Hepatocyte (in vitro differentiated cells): ENCODE measurements around the gene TLL2. TPM values are rescaled to one million over a fixed set of nuclear protein-coding genes. Genes with fewer than 3 reads are reported as not detected.

Source experiments
- DNase-seq: peaks from one replicate; pipeline ENCODE4 v3.0.0-alpha.2; 2016; ENCODE audit warnings: low spot score
- H2AFZ ChIP-seq: fragments of 200-600 bp; sonication (generic); 2 replicates; pipeline ENCODE4 v1.6.0; 2016; ENCODE audit warnings: antibody characterized with exemption, mild to moderate bottlenecking
- H3K27ac ChIP-seq: fragments of 200-600 bp; sonication (generic); 2 replicates; pipeline ENCODE4 v1.5.1; 2016; ENCODE audit warnings: mild to moderate bottlenecking
- H3K27me3 ChIP-seq: fragments of 200-600 bp; sonication (generic); 2 replicates; pipeline ENCODE4 v1.6.1; 2016
- H3K36me3 ChIP-seq: fragments of 200-600 bp; sonication (generic); replicated peaks from 2 replicates; pipeline ENCODE4 v1.5.1; 2016; ENCODE audit warnings: low read depth; ENCODE audit not compliant: insufficient read depth
- H3K4me1 ChIP-seq: fragments of 200-600 bp; sonication (generic); 2 replicates; pipeline ENCODE4 v1.5.1; 2016; ENCODE audit warnings: mild to moderate bottlenecking, moderate library complexity; ENCODE audit not compliant: insufficient read depth
- H3K4me2 ChIP-seq: fragments of 200-600 bp; sonication (generic); 2 replicates; pipeline ENCODE4 v1.6.0; 2016
- H3K4me3 ChIP-seq: fragments of 200-600 bp; sonication (generic); 2 replicates; pipeline ENCODE4 v1.5.1; 2016; ENCODE audit warnings: mild to moderate bottlenecking
- H3K79me2 ChIP-seq: fragments of 200-600 bp; sonication (generic); 2 replicates; pipeline ENCODE4 v1.6.0; 2017; ENCODE audit warnings: mild to moderate bottlenecking
- H3K9me2 ChIP-seq: fragments of 200-600 bp; sonication (generic); replicated peaks from 2 replicates; pipeline ENCODE4 v1.6.0; 2017; ENCODE audit warnings: mild to moderate bottlenecking; ENCODE audit not compliant: insufficient read depth
- H3K9me3 ChIP-seq: fragments of 200-600 bp; sonication (generic); 2 replicates; pipeline ENCODE4 v1.5.1; 2016; ENCODE audit warnings: low read depth, mild to moderate bottlenecking
- H4K20me1 ChIP-seq: fragments of 200-600 bp; sonication (generic); 2 replicates; pipeline ENCODE4 v1.6.0; 2016; ENCODE audit warnings: mild to moderate bottlenecking; ENCODE audit not compliant: insufficient read depth, poor library complexity, severe bottlenecking
- CTCF ChIP-seq: fragments of 200-600 bp; sonication (generic); IDR thresholded peaks from 2 replicates; pipeline ENCODE4 v1.5.1; 2016; ENCODE audit warnings: antibody characterized with exemption, mild to moderate bottlenecking; ENCODE audit not compliant: poor library complexity
- EZH2 ChIP-seq: fragments of 200-600 bp; sonication (generic); IDR thresholded peaks from 2 replicates; pipeline ENCODE4 v1.6.1; 2016; ENCODE audit warnings: antibody characterized with exemption, mild to moderate bottlenecking, borderline replicate concordance
- EZH2phosphoT487 ChIP-seq: fragments of 200-600 bp; sonication (generic); IDR thresholded peaks from one replicate; pipeline ENCODE4 v1.6.1; 2018; ENCODE audit warnings: antibody characterized with exemption, mild to moderate bottlenecking, low read depth, moderate library complexity; ENCODE audit not compliant: unreplicated experiment, severe bottlenecking
- WGBS: methylation state at CpG from one replicate; pipeline ENCODE4 v1.1.6; 2016; ENCODE audit warnings: low lambda C conversion rate; ENCODE audit errors: missing lambda C conversion rate; 5-methylcytosine and 5-hydroxymethylcytosine counted together
- polyA plus RNA-seq: library from polyadenylated mRNA; unstranded; fragments of >200 nt; fragmentation: Nextera tagmentation; extraction: Ambion mirVana; gene quantifications from 2 replicates; pipeline ENCODE4 v1.2.1, GENCODE V29; 2016
- total RNA-seq: library from RNA; depleted of rRNA; stranded (reverse); fragments of >200 nt; gene quantifications from 2 replicates; pipeline ENCODE4 v1.2.3, GENCODE V29; 2014

Gene TLL2
- total and polyA plus RNA-seq, 2 experiments from 2014 or later = 0.50 to 0.76 TPM

GRCh38 chr10:96357038-96357620, 156.6 kb downstream of the TLL2 start:
- Histone ChIP-seq H3K4me3 (no peak overlapping the region), H2AFZ (no peak overlapping the region), H3K27ac (no peak overlapping the region), H3K27me3 (no peaks in the 10 kb centered on the region), H3K4me2 (no peak overlapping the region), H4K20me1 (no peaks in the 10 kb centered on the region), H3K36me3 (no peaks in the 10 kb centered on the region), H3K79me2 (no peaks in the 10 kb centered on the region), H3K4me1 (peaks cover 5% of the 10 kb centered on the region), H3K9me2 (no peaks in the 10 kb centered on the region), H3K9me3 (no peaks in the 10 kb centered on the region)
- WGBS = 78% methylated on average over 8 of the region's 8 CpGs
- TF ChIP-seq EZH2phosphoT487 (no peak), EZH2 (no peak), CTCF (no peak)
- no peak for DNase-seq

DNA sequence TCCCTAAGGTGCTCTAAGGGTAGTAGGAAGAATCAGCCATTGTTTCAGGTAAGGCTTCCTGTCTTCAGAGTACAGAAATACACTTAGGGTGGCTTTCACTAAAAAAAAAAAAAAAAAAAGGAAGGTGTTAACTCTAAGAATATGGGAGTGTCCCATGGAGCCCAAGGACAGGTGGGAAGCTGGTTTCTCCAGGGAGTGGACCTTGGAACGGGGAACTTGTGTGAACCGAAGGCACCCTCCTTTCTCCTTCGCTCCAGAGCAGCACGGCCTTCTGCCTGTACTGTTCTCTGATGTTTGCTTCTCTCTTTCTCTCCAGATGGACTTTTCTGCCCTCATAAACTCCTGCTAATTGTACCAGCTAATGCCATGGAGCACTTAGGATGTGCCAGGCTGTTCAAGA, 161.1 kb downstream of the TLL2 start:
- no peaks in the 10 kb centered on the region for H3K27me3 ChIP-seq
- H3K36me3 ChIP-seq = no peaks in the 10 kb centered on the region
- H3K9me3 ChIP-seq = no peaks in the 10 kb centered on the region
- no peak overlapping the region for H2AFZ ChIP-seq
- no peaks in the 10 kb centered on the region for H4K20me1 ChIP-seq
- H3K9me2 ChIP-seq = no peaks in the 10 kb centered on the region
- H3K4me1 ChIP-seq = peaks cover 8% of the 10 kb centered on the region
- TF ChIP-seq EZH2phosphoT487 (no peak), EZH2 (no peak), CTCF (no peak)
- peak overlapping the region; percentile 58 for H3K4me2 ChIP-seq
- H3K79me2 ChIP-seq = no peaks in the 10 kb centered on the region
- WGBS = 53% methylated on average over 4 of the region's 4 CpGs
- peak; percentile 64 for DNase-seq
- H3K4me3 ChIP-seq = no peak overlapping the region
- H3K27ac ChIP-seq = peak overlapping the region; percentile 67

DNA sequence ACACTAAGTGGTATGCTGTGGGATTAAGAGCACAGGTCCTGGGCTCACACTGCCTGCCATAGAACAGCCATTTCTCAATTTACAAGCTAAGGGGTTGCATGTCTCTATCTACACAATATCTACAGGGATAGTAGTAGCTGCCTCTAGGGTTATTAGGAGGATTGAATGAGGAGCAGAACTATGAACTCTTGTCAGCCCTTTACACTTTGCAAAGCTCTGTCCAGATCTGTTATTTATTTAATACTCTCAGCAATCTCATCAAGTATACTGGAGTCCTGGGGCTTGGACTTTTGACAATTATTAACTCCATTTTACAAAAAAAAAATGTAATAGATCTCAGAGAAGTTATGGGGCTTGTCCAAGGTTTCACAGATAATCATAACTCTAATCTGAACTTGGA, 161.7 kb downstream of the TLL2 start:
- TF ChIP-seq CTCF (no peak), EZH2 (no peak), EZH2phosphoT487 (no peak)
- Histone ChIP-seq H3K27ac (peak overlapping the region; percentile 67), H3K27me3 (no peaks in the 10 kb centered on the region), H3K79me2 (no peaks in the 10 kb centered on the region), H3K4me3 (no peak overlapping the region), H3K9me3 (no peaks in the 10 kb centered on the region), H3K4me2 (no peak overlapping the region), H3K36me3 (no peaks in the 10 kb centered on the region), H3K4me1 (peaks cover 8% of the 10 kb centered on the region), H3K9me2 (no peaks in the 10 kb centered on the region), H2AFZ (no peak overlapping the region), H4K20me1 (no peaks in the 10 kb centered on the region)
- DNase-seq = no peak

- 85% methylated on average over 1 of the region's 1 CpG for WGBS
- H2AFZ ChIP-seq = no peak overlapping the region
- H3K79me2 ChIP-seq = no peaks in the 10 kb centered on the region
- H3K4me1 ChIP-seq = no peaks in the 10 kb centered on the region
- no peak for DNase-seq
- H3K4me3 ChIP-seq = no peak overlapping the region
- no peaks in the 10 kb centered on the region for H3K9me3 ChIP-seq
- H3K27ac ChIP-seq = no peak overlapping the region
- H4K20me1 ChIP-seq = no peaks in the 10 kb centered on the region
- H3K27me3 ChIP-seq = no peaks in the 10 kb centered on the region
- no peaks in the 10 kb centered on the region for H3K36me3 ChIP-seq
- H3K4me2 ChIP-seq = no peak overlapping the region
- no peaks in the 10 kb centered on the region for H3K9me2 ChIP-seq
- TF ChIP-seq EZH2phosphoT487 = no peak
These were observed 167.4 kb downstream of the TLL2 start for GRCh38 chr10:96346295-96346694.
